KOPT-K1 (cell line): ENCODE data around the gene MAP9.
"Not testable (repeated sequence)": the region's sequence is repeated elsewhere in the genome, so short reads cannot be mapped to it uniquely, and the experiment has no call there.

ENCODE experiments used
- H3K27ac ChIP-seq: fragments of 200-600 bp; sonication (generic); 2 replicates; pipeline ENCODE4 v1.5.1; 2016; ENCODE audit warnings: antibody characterized with exemption, mild to moderate bottlenecking, low read depth, low read length; ENCODE audit not compliant: poor library complexity, severe bottlenecking
- H3K36me3 ChIP-seq: fragments of 200-600 bp; sonication (generic); 2 replicates; pipeline ENCODE4 v1.5.1; 2017; ENCODE audit warnings: antibody characterized with exemption, mild to moderate bottlenecking, low read length, moderate library complexity; ENCODE audit not compliant: insufficient read depth
- H3K9me3 ChIP-seq: fragments of 200-600 bp; sonication (generic); 2 replicates; pipeline ENCODE4 v1.5.1; 2017; ENCODE audit warnings: antibody characterized with exemption, low read length, mild to moderate bottlenecking; ENCODE audit not compliant: insufficient read depth, poor library complexity, severe bottlenecking

MAP9 gene

DNA sequence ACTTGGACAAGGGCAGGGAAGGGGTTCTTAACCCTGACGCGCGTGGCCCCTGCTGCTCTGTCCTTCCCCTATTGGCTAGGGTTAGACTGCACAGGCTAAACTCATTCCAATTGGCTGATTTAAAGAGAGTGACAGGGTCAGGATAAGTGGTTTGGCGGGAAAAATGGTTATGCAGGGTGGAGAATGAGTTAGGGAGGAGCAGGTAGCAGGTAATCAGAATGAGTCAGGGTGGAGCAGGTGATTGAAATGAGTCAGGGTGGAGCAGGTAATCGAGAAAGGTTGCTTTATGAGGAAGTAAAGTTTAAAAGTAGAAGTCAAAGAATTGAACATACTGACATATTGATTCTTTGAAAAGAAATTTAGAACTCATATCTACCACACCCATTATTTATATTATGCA is 64.7 kb downstream of the MAP9 start:
- H3K27ac ChIP-seq, H3K36me3 ChIP-seq, H3K9me3 ChIP-seq: not testable (repeated sequence)

DNA sequence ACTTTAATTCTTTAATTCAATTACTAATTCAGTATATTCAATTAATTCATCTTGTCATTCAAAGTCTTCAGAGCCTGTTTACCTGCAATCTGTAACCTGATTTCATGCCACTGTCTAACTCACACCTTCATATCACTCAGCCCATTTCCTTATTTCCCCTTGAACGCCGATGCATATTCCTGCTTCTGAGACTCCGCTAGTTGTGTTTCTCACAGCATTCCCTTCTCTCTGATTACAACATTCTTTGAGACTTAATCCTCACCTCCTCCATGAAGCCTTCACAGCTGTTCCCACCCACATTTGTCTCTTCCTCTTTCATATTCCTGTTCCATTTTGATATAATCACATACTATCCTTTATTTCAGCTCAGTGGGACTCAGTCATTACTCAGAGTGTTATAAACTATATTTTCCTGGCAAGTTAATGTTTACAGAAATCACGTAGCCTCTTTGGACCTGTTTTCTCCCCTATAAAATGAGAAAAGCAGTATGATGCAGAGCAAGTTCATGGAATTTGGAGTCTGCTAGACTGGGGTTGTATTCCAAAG is 69.0 kb downstream of the MAP9 start:
- Histone ChIP-seq H3K36me3 (no peaks in the 10 kb centered on the region), H3K27ac (no peak overlapping the region), H3K9me3 (no peaks in the 10 kb centered on the region)

DNA sequence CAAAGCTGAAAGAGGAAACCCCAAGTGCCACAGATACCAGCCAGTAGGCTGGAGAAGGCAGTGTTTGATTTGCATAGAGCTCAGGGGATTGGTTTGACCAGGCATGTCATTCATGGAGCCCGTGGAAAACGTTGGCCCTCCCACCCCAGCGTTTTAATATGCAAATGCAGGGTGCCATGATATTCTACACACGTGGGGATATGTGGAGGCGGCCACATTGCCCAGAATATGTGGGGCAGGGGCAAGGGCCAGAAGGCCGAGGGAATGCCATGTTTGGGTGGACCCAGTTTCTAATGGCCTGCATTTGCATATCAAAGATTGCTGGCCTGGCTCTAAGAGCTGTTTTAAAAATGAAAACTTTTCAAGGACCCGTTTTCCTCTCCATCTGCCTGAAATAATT is 71.1 kb downstream of the MAP9 start:
- H3K27ac ChIP-seq = no peak overlapping the region
- no peaks in the 10 kb centered on the region for H3K9me3 ChIP-seq

DNA sequence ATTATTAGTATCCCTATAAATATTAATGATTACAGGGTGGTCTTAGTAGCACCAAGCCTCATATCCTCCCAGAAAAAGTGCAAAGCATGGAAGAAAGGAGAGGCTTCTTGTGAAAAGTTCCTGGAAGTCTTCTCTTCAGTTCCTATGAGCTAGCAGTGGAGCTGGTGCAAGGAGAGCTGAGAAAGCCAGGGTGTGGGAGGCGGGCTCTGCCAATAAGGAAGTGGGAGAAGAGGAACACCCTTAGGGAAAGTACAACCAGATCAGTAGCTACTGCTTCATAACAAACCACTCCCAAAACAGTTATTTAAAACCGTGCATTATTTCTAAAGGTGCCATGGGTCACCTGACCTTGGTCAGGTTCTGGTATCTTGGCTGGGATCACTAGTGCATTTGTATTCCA is 72.4 kb downstream of the MAP9 start:
- Histone ChIP-seq H3K9me3 (no peaks in the 10 kb centered on the region), H3K27ac (no peak overlapping the region), H3K36me3 (no peaks in the 10 kb centered on the region)

More for the DNA sequence above, 71.1 kb downstream of the MAP9 start:
- no peaks in the 10 kb centered on the region for H3K36me3 ChIP-seq

DNA sequence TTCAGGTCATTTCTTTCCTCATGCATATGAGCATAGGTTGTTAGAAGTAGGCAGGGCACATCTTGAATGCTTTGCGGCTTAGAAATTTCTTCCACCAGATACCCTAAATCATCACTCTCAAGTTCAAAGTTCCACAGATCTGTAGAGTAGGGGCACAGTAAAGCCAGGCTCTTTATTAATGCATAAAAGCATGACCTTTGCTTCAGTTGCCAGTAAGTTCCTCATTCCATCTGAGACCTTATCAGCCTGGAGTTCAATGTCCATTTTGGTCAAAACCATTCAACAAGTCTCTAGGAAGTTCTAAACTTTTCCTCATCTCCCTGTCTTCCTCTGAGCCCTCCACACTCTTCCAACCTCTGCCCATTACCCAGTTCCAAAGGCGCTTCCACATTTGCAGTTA is 77.7 kb downstream of the MAP9 start:
- Histone ChIP-seq H3K9me3 (peaks cover 8% of the 10 kb centered on the region), H3K36me3 (no peaks in the 10 kb centered on the region), H3K27ac (no peak overlapping the region)
